Fibroblast of lung (primary cell): ENCODE measurements around the gene TGFBR3. TPM values are rescaled to one million over a fixed set of nuclear protein-coding genes. Genes with fewer than 3 reads are reported as not detected.
A peak's percentile ranks its signal among the peaks of the same experiment; 100 is the strongest.

Experiments
- DNase-seq, 2 donors: peaks; one replicate each; pipeline versions ENCODE4 v3.0.0 to v3.0.0-alpha.2; 2010; ENCODE audit warnings: low read depth in 2 of 2
- H2AFZ ChIP-seq: 2 replicates; pipeline ENCODE4 v1.5.1; 2012; ENCODE audit warnings: low read length, control low read depth, inconsistent platforms
- H3K27ac ChIP-seq: 2 replicates; pipeline ENCODE4 v1.5.1; 2011; ENCODE audit warnings: low read length, control low read depth; ENCODE audit not compliant: insufficient read depth
- H3K27me3 ChIP-seq: 2 replicates; pipeline ENCODE4 v1.5.1; 2011; ENCODE audit warnings: mild to moderate bottlenecking, low read length; ENCODE audit not compliant: control insufficient read depth, insufficient read depth
- H3K36me3 ChIP-seq: 2 replicates; pipeline ENCODE4 v1.5.1; 2011; ENCODE audit warnings: low read length; ENCODE audit not compliant: control insufficient read depth, insufficient read depth
- H3K4me1 ChIP-seq: 2 replicates; pipeline ENCODE4 v1.5.1; 2011; ENCODE audit warnings: low read length; ENCODE audit not compliant: control insufficient read depth, insufficient read depth; ENCODE audit errors: extremely low read depth
- H3K4me2 ChIP-seq: 2 replicates; pipeline ENCODE4 v1.5.1; 2011; ENCODE audit warnings: low read length, control low read depth; ENCODE audit not compliant: insufficient read depth; ENCODE audit errors: extremely low read depth
- H3K4me3 ChIP-seq, 4 experiments: fragments of 200-600 bp in 1 of 4; sonication (generic) in 1 of 4; replicated peaks in 1 of 4; 2 replicates each; pipeline ENCODE4 v1.5.1; 2011 to 2016; ENCODE audit warnings: low read length in 4 of 4, low read depth in 3 of 4, mild to moderate bottlenecking in 3 of 4, control low read depth in 2 of 4, inconsistent platforms in 1 of 4, mixed read lengths in 1 of 4; ENCODE audit not compliant: insufficient read depth in 1 of 4; ENCODE audit errors: control extremely low read depth in 1 of 4
- H3K79me2 ChIP-seq: 2 replicates; pipeline ENCODE4 v1.5.1; 2012; ENCODE audit warnings: mild to moderate bottlenecking, low read length, inconsistent platforms; ENCODE audit not compliant: control insufficient read depth, insufficient read depth
- H3K9ac ChIP-seq: 2 replicates; pipeline ENCODE4 v1.5.1; 2011; ENCODE audit warnings: mild to moderate bottlenecking, low read length, control low read depth; ENCODE audit not compliant: insufficient read depth
- H3K9me3 ChIP-seq: 2 replicates; pipeline ENCODE4 v1.5.1; 2012; ENCODE audit warnings: low read depth, low read length; ENCODE audit not compliant: control insufficient read depth, insufficient read depth
- H4K20me1 ChIP-seq: 2 replicates; pipeline ENCODE4 v1.5.1; 2011; ENCODE audit warnings: low read length; ENCODE audit not compliant: control insufficient read depth, insufficient read depth; ENCODE audit errors: extremely low read depth
- CTCF ChIP-seq, 2 donors: IDR thresholded peaks in 1 of 2; conservative IDR thresholded peaks in 1 of 2; 1 replicate in 1 of 2; 2 replicates in 1 of 2; pipeline ENCODE4 v1.5.1; 2011 to 2012; ENCODE audit warnings: low read length in 2 of 2, control low read depth in 1 of 2, inconsistent platforms in 1 of 2, low read depth in 1 of 2, mild to moderate bottlenecking in 1 of 2
- EZH2 ChIP-seq: IDR thresholded peaks from 2 replicates; pipeline ENCODE4 v1.5.1; 2012; ENCODE audit warnings: low read length, control low read depth, mild to moderate bottlenecking; ENCODE audit errors: missing control alignments
- polyA plus RNA-seq, 2 donors: library from polyadenylated mRNA; depleted of rRNA in 1 of 2; stranded (reverse) in 1 of 2; unstranded in 1 of 2; fragments of >200 nt; gene quantifications; 2 replicates each; pipeline ENCODE4 v1.2.1, GENCODE V29; 2011 to 2012; ENCODE audit warnings: missing spikeins in 1 of 2
- total RNA-seq: library from RNA; depleted of rRNA; stranded (reverse); fragments of >200 nt; gene quantifications from 2 replicates; pipeline ENCODE4 v1.2.1, GENCODE V29; 2014

Gene TGFBR3
- total and polyA plus RNA-seq, 2 donors (not counting 1 experiment from before 2014, with no cell fraction given), result 68.3 to 98.1 TPM

- no peak overlapping the region for H3K27ac ChIP-seq
- DNase-seq, result peak in 1 of 2 donors; percentile 95
- H3K9ac ChIP-seq, result no peak overlapping the region
- H3K27me3 ChIP-seq, result no peaks in the 10 kb centered on the region
- no peak overlapping the region for H3K4me2 ChIP-seq
- H3K79me2 ChIP-seq, result no peaks in the 10 kb centered on the region
- H3K36me3 ChIP-seq, result no peaks in the 10 kb centered on the region
- no peaks in the 10 kb centered on the region for H3K9me3 ChIP-seq
- no peaks in the 10 kb centered on the region for H3K4me1 ChIP-seq
- H4K20me1 ChIP-seq, result no peaks in the 10 kb centered on the region
- H3K4me3 ChIP-seq, result no peak overlapping the region
- no peak overlapping the region for H2AFZ ChIP-seq
- TF ChIP-seq EZH2, result no peak
- TF ChIP-seq CTCF (conservative IDR thresholded peaks at IDR 0.05 in 1 of 2, IDR thresholded peaks at IDR 0.05 in 1 of 2; ENCODE audit: low read depth in 1 of 2, low read length in 2 of 2), result no peak
These were observed 212.3 kb downstream of the TGFBR3 start for GRCh38 chr1:91673613-91674012.

GRCh38 chr1:91672601-91673161 lies 213.3 kb downstream of the TGFBR3 start:
- no peaks in the 10 kb centered on the region for H3K4me1 ChIP-seq
- no peaks in the 10 kb centered on the region for H3K36me3 ChIP-seq
- H4K20me1 ChIP-seq, result no peaks in the 10 kb centered on the region
- TF ChIP-seq EZH2 (no peak), CTCF (conservative IDR thresholded peaks at IDR 0.05 in 1 of 2, IDR thresholded peaks at IDR 0.05 in 1 of 2; ENCODE audit: low read depth in 1 of 2, low read length in 2 of 2) (no peak)
- H3K27me3 ChIP-seq, result no peaks in the 10 kb centered on the region
- H2AFZ ChIP-seq, result no peak overlapping the region
- no peak overlapping the region for H3K27ac ChIP-seq
- H3K79me2 ChIP-seq, result no peaks in the 10 kb centered on the region
- H3K9me3 ChIP-seq, result no peaks in the 10 kb centered on the region
- DNase-seq, result no peak
- no peak overlapping the region for H3K4me2 ChIP-seq
- no peak overlapping the region for H3K4me3 ChIP-seq
- H3K9ac ChIP-seq, result no peak overlapping the region

GRCh38 chr1:91670781-91671180 lies 215.2 kb downstream of the TGFBR3 start:
- no peak overlapping the region for H3K4me2 ChIP-seq
- no peaks in the 10 kb centered on the region for H4K20me1 ChIP-seq
- no peaks in the 10 kb centered on the region for H3K36me3 ChIP-seq
- no peak overlapping the region for H3K4me3 ChIP-seq
- no peaks in the 10 kb centered on the region for H3K4me1 ChIP-seq
- H3K9ac ChIP-seq, result no peak overlapping the region
- H3K9me3 ChIP-seq, result no peaks in the 10 kb centered on the region
- TF ChIP-seq EZH2, result no peak
- TF ChIP-seq CTCF (conservative IDR thresholded peaks at IDR 0.05 in 1 of 2, IDR thresholded peaks at IDR 0.05 in 1 of 2; ENCODE audit: low read depth in 1 of 2, low read length in 2 of 2), result no peak
- no peak overlapping the region for H2AFZ ChIP-seq
- no peak overlapping the region for H3K27ac ChIP-seq
- no peaks in the 10 kb centered on the region for H3K79me2 ChIP-seq
- H3K27me3 ChIP-seq, result no peaks in the 10 kb centered on the region
- no peak for DNase-seq
